Bronchial epithelial cell (primary cell): ENCODE data around the gene CPNE8. TPM values are rescaled to one million over a fixed set of nuclear protein-coding genes. Genes with fewer than 3 reads are reported as not detected.

Experiments
- DNase-seq: peaks from one replicate; pipeline ENCODE4 v3.0.0-alpha.2; 2010; ENCODE audit warnings: low read depth
- FAIRE-seq: peaks from 2 replicates; lab custom pipeline; 2011; peaks lifted over from hg19 to GRCh38; lab: Jason Lieb, UNC
- H3K27me3 ChIP-seq: 2 replicates; pipeline ENCODE4 v1.5.1; 2011; ENCODE audit warnings: low read length; ENCODE audit not compliant: control insufficient read depth, insufficient read depth
- H3K36me3 ChIP-seq: 2 replicates; pipeline ENCODE4 v1.5.1; 2011; ENCODE audit warnings: low read length; ENCODE audit not compliant: control insufficient read depth, insufficient read depth
- H3K4me3 ChIP-seq: 2 replicates; pipeline ENCODE4 v1.5.1; 2011; ENCODE audit warnings: mild to moderate bottlenecking, low read depth, low read length, control low read depth
- total RNA-seq: library from RNA; depleted of rRNA; stranded (reverse); fragments of >200 nt; gene quantifications from 2 replicates; pipeline ENCODE4 v1.2.1, GENCODE V29; 2014
- TF ChIP-seq, protein P1 (sequence below): IDR thresholded peaks from 2 replicates; pipeline ENCODE4 v1.5.1; 2011; ENCODE audit warnings: mild to moderate bottlenecking, moderate library complexity, low read length, control low read depth, inconsistent platforms; ENCODE audit not compliant: insufficient read depth, severe bottlenecking

The CPNE8 gene
- total RNA-seq, 1 donor from 2014 or later: 7.1 TPM

DNA sequence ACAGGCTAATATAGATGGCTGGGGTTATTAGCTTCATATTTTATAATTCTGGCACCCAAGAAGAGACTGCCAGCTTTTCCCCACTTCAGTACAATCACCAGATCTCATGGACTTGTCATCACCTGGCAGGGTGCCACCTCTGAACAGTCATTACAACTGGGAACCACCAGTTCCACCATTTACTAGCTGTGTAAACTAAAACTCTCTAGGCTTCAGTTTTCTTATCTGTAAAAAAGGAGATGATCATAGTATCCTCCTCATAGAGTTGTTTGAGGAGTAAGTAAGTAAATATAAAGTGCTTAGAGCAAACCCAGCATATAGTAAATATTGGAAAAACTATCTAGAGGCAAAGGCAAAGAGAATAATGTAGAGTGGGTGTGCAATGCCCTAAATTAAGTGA lies 19.3 kb downstream of the CPNE8 start:
- Histone ChIP-seq H3K4me3 (no peak overlapping the region), H3K27me3 (no peaks in the 10 kb centered on the region), H3K36me3 (no peaks in the 10 kb centered on the region)
- DNase-seq: peak; percentile 89
- FAIRE-seq: no peak
- TF ChIP-seq, protein P1, sequence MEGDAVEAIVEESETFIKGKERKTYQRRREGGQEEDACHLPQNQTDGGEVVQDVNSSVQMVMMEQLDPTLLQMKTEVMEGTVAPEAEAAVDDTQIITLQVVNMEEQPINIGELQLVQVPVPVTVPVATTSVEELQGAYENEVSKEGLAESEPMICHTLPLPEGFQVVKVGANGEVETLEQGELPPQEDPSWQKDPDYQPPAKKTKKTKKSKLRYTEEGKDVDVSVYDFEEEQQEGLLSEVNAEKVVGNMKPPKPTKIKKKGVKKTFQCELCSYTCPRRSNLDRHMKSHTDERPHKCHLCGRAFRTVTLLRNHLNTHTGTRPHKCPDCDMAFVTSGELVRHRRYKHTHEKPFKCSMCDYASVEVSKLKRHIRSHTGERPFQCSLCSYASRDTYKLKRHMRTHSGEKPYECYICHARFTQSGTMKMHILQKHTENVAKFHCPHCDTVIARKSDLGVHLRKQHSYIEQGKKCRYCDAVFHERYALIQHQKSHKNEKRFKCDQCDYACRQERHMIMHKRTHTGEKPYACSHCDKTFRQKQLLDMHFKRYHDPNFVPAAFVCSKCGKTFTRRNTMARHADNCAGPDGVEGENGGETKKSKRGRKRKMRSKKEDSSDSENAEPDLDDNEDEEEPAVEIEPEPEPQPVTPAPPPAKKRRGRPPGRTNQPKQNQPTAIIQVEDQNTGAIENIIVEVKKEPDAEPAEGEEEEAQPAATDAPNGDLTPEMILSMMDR: no peak

DNA sequence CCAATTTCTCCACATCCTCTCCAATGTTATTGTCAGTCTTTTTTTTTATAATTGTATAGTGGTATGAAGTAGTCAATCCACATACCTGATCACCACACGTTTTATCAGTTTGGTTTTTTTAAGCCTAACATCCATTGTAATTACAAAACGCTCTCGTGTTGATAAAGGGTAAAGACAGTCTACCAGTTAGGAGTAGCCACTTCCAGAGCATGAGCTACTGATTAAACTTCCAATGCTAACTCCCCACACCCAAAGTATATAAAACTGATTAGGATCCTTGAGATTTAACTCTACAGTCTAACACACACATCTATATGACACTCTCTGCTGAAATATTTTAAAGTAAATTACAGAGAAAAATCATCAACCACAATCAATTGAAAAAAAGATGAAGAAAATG lies 20.7 kb downstream of the CPNE8 start:
- TF ChIP-seq, protein P1: no peak
- no peak for DNase-seq
- Histone ChIP-seq H3K27me3 (no peaks in the 10 kb centered on the region), H3K4me3 (no peak overlapping the region), H3K36me3 (no peaks in the 10 kb centered on the region)
- no peak for FAIRE-seq

DNA sequence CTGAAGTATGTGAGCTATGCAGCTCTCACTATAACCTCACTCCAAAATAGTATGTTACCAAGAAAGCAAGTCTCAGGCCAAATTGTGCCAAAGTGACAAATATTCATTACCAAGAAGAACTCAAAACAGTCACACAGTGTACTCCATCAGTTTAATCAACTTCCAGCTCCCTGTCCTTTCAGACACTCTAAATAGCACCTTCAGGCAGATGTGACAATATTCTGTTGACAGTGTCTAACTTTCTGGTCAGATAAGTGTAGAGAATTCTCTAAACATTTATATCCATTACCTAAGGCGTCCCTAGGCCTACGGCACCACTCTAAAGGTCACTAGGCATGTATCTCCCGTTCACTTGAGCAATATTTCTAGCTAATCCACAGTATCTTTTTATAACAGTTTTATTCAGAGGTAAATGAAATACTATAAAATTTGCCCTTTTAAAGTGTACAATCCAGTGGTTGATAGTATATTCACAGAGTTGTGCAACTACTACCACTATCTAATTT lies 21.7 kb downstream of the CPNE8 start:
- no peaks in the 10 kb centered on the region for H3K27me3 ChIP-seq
- H3K36me3 ChIP-seq: no peaks in the 10 kb centered on the region
- TF ChIP-seq, protein P1: no peak
- DNase-seq (no peak), FAIRE-seq (no peak)
- H3K4me3 ChIP-seq: no peak overlapping the region

DNA sequence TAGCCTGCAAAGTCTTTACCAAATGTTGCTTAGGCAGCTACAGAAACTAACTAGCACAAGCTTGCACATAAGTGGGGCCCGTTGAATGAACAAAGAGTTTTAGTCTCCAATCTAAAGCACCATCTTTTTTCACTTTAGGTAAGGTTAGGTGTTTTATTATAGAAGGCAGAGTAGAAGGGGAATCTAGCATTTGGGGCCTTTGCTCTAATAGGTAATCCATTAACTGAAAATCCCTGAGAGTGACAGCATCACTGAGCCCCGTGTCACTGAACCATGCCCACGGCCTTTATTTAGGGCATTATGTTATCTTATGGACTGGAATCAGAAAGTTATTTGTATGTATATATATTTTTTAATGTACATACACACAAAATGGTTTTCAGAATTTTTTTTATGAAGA lies 25.1 kb downstream of the CPNE8 start:
- H3K4me3 ChIP-seq: no peak overlapping the region
- DNase-seq (no peak), FAIRE-seq (no peak)
- TF ChIP-seq, protein P1: no peak
- no peaks in the 10 kb centered on the region for H3K27me3 ChIP-seq
- H3K36me3 ChIP-seq: no peaks in the 10 kb centered on the region

DNA sequence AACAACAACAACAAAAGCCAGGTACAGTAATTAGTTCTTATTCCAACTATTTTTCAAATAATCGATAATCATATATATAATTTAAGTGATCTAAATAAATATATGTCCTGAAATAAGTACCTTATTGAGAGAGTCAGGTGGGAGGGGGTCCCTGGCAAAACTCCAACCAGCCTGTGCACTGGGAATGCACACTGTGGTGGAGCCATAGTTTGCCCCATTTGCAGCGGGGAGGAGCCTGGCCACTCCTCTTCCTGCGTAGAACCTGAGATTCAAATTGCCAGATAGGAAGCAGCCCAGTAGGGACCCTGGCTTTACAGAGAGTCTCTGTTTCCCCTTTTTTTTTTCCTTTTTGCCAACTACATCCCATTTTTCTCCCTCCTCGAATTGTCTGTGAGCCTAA lies 26.4 kb downstream of the CPNE8 start:
- TF ChIP-seq, protein P1: no peak
- DNase-seq: no peak
- no peaks in the 10 kb centered on the region for H3K36me3 ChIP-seq
- no peak overlapping the region for H3K4me3 ChIP-seq
- H3K27me3 ChIP-seq: no peaks in the 10 kb centered on the region
- FAIRE-seq: no peak

DNA sequence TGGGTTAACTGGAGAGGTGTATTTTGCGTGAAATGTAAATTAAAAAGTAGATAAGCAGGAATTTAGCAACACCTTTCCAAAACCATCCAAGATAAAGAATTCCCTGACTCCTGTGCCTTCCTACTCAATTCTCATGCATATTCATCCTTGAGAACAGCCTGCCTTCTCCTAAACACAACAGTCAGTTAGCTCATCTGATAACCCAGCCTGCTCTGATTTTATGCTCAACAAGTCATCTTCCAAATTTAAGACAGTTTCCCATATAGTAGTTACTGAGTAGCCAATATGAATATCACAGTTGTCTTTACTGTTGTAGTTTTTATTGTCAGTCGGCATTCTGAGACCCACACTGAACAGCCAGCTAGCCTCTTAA lies 27.1 kb downstream of the CPNE8 start:
- no peak for FAIRE-seq
- Histone ChIP-seq H3K36me3 (no peaks in the 10 kb centered on the region), H3K4me3 (no peak overlapping the region), H3K27me3 (no peaks in the 10 kb centered on the region)
- no peak for DNase-seq
- TF ChIP-seq, protein P1: no peak
